ENCODE measurements around the gene AGPS. TPM values are rescaled to one million over a fixed set of nuclear protein-coding genes. Genes with fewer than 3 reads are reported as not detected.

Gene AGPS
- polyA plus RNA-seq, 3 donors, result 7.1 to 26.9 (median 16.7) TPM

DNA sequence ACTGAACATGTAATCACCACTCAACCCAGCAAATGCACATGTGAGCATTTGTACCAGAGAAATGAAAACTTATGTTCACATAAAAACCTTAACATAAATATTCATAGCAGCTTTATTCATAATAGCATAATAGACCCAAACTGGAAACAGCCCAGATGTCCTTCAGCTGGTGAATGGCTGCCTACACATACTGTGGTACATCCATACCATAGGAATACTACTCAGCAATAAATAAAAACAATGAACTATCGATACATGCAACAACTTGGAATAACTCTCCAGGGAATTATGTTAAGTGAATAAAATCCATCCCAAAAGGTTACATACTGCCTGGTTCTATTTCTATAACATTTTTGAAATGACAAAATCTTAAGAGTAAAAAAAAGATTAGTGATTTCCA is 140.0 kb downstream of the AGPS start:
- no peak overlapping the region for H2AFZ ChIP-seq (ENCODE audit: insufficient read depth, low read depth, low read length, poor library complexity, severe bottlenecking)
- Mint-ChIP-seq H3K27me3 (ENCODE audit: low read depth in 3 of 3) (no peaks in the 10 kb centered on the region), H3K9me3 (no peaks in the 10 kb centered on the region), H3K4me1 (no peaks in the 10 kb centered on the region), H3K36me3 (peaks cover 17 to 23% of the 10 kb centered on the region in 2 donors), H3K27ac (no peak overlapping the region), H3K4me3 (no peak overlapping the region)
- no peaks in the 10 kb centered on the region for H3K4me1 ChIP-seq (ENCODE audit: control insufficient read depth in 1 of 2, insufficient read depth in 2 of 2, low read length in 2 of 2)
- H3K9me3 ChIP-seq (replicated peaks in 1 of 2; ENCODE audit: control insufficient read depth in 1 of 2, insufficient read depth in 1 of 2, low read length in 2 of 2), result no peaks in the 10 kb centered on the region
- H3K4me2 ChIP-seq (replicated peaks; ENCODE audit: extremely low read depth, low read length, poor library complexity, severe bottlenecking), result no peak overlapping the region
- no peak for TF ChIP-seq CTCF (IDR thresholded peaks at IDR 0.05)
- WGBS (ENCODE audit: insufficient coverage), result no CpG with 5 or more reads among the region's 1 CpG
- H3K9ac ChIP-seq (ENCODE audit: insufficient read depth, low read length, poor library complexity, severe bottlenecking), result no peak overlapping the region
- H4K20me1 ChIP-seq (ENCODE audit: insufficient read depth, low read length), result no peaks in the 10 kb centered on the region
- no peak overlapping the region for H3K4me3 ChIP-seq (replicated peaks in 1 of 3; ENCODE audit: low read depth in 2 of 3, low read length in 3 of 3)
- DNase-seq, result no peak
- no peak overlapping the region for H3K27ac ChIP-seq (ENCODE audit: low read depth in 1 of 2, low read length in 2 of 2)
- peaks cover 14 to 39% of the 10 kb centered on the region in 2 donors for H3K36me3 ChIP-seq (replicated peaks in 1 of 2; ENCODE audit: control insufficient read depth in 1 of 2, insufficient read depth in 2 of 2, low read length in 2 of 2)
- H3K79me2 ChIP-seq (ENCODE audit: insufficient read depth, low read length), result no peaks in the 10 kb centered on the region
- no peaks in the 10 kb centered on the region for H3K27me3 ChIP-seq (ENCODE audit: control insufficient read depth in 2 of 2, insufficient read depth in 2 of 2, low read length in 2 of 2)
- intact Hi-C loops (cut with micrococcal nuclease), result no loop called here

DNA sequence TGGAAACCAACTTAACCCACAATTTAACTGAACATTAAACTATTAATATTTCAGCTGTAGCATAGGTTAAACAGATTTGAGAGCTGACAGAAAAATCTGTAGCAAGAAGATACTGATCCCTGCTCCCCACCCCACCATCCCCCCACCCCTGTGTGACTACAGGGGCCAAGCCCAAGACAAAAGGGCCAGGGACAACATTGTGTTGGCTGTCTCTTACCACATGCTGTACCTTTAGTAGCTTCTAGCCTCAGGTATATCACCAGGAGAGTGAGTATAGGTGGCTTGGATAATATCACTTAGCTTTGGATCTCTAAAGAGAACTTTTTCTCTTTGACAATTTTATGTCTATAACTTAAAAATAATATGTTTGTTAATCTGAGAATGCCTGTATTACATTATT is 140.7 kb downstream of the AGPS start:
- TF ChIP-seq CTCF (IDR thresholded peaks at IDR 0.05), result no peak
- Histone ChIP-seq H2AFZ (ENCODE audit: insufficient read depth, low read depth, low read length, poor library complexity, severe bottlenecking) (no peak overlapping the region), H3K36me3 (replicated peaks in 1 of 2; ENCODE audit: control insufficient read depth in 1 of 2, insufficient read depth in 2 of 2, low read length in 2 of 2) (peaks cover 17 to 40% of the 10 kb centered on the region in 2 donors), H3K4me1 (ENCODE audit: control insufficient read depth in 1 of 2, insufficient read depth in 2 of 2, low read length in 2 of 2) (no peaks in the 10 kb centered on the region), H3K27me3 (ENCODE audit: control insufficient read depth in 2 of 2, insufficient read depth in 2 of 2, low read length in 2 of 2) (no peaks in the 10 kb centered on the region), H3K4me3 (replicated peaks in 1 of 3; ENCODE audit: low read depth in 2 of 3, low read length in 3 of 3) (no peak overlapping the region), H3K9ac (ENCODE audit: insufficient read depth, low read length, poor library complexity, severe bottlenecking) (no peak overlapping the region), H3K9me3 (replicated peaks in 1 of 2; ENCODE audit: control insufficient read depth in 1 of 2, insufficient read depth in 1 of 2, low read length in 2 of 2) (no peaks in the 10 kb centered on the region), H3K4me2 (replicated peaks; ENCODE audit: extremely low read depth, low read length, poor library complexity, severe bottlenecking) (no peak overlapping the region), H3K79me2 (ENCODE audit: insufficient read depth, low read length) (no peaks in the 10 kb centered on the region), H3K27ac (ENCODE audit: low read depth in 1 of 2, low read length in 2 of 2) (no peak overlapping the region), H4K20me1 (ENCODE audit: insufficient read depth, low read length) (no peaks in the 10 kb centered on the region)
- no peaks in the 10 kb centered on the region for H3K9me3 Mint-ChIP-seq
- no peak overlapping the region for H3K27ac Mint-ChIP-seq
- intact Hi-C loops (cut with micrococcal nuclease), result no loop called here
- peaks cover 18 to 25% of the 10 kb centered on the region in 2 donors for H3K36me3 Mint-ChIP-seq
- H3K4me3 Mint-ChIP-seq, result no peak overlapping the region
- H3K4me1 Mint-ChIP-seq, result no peaks in the 10 kb centered on the region
- DNase-seq, result no peak
- H3K27me3 Mint-ChIP-seq (ENCODE audit: low read depth in 3 of 3), result no peaks in the 10 kb centered on the region

Data from CD14-positive monocyte (primary cell).